Parathyroid adenoma (tissue), 2 donors: ENCODE data around the gene LGI2.

Source experiments
- H2AFZ ChIP-seq: fragments of 300-600 bp; sonication (generic); one replicate; pipeline ENCODE4 v1.7.0; 2017; ENCODE audit warnings: antibody characterized with exemption, mild to moderate bottlenecking
- H3K27ac ChIP-seq: fragments of 300-600 bp; sonication (generic); one replicate; pipeline ENCODE4 v1.7.0; 2017
- H3K27me3 ChIP-seq: fragments of 300-600 bp; sonication (generic); one replicate; pipeline ENCODE4 v1.7.0; 2017; ENCODE audit warnings: low read length; ENCODE audit not compliant: control insufficient read depth, insufficient read depth
- H3K36me3 ChIP-seq: fragments of 300-600 bp; sonication (generic); one replicate; pipeline ENCODE4 v1.7.0; 2017; ENCODE audit warnings: low read length; ENCODE audit not compliant: control insufficient read depth, insufficient read depth
- H3K4me1 ChIP-seq: fragments of 300-600 bp; sonication (generic); one replicate; pipeline ENCODE4 v1.7.0; 2017; ENCODE audit warnings: control low read depth
- H3K4me2 ChIP-seq: fragments of 300-600 bp; sonication (generic); one replicate; pipeline ENCODE4 v1.7.0; 2017; ENCODE audit warnings: low read length
- H3K4me3 ChIP-seq: fragments of 300-600 bp; sonication (generic); one replicate; pipeline ENCODE4 v1.7.0; 2017; ENCODE audit warnings: low read depth, low read length
- H3K79me2 ChIP-seq: fragments of 300-600 bp; sonication (generic); one replicate; pipeline ENCODE4 v1.7.0; 2017; ENCODE audit warnings: control low read depth
- H3K9ac ChIP-seq: fragments of 300-600 bp; sonication (generic); one replicate; pipeline ENCODE4 v1.7.0; 2017; ENCODE audit warnings: mild to moderate bottlenecking
- H3K9me3 ChIP-seq: fragments of 300-600 bp; sonication (generic); one replicate; pipeline ENCODE4 v1.7.0; 2017; ENCODE audit warnings: low read length; ENCODE audit not compliant: control insufficient read depth
- TF ChIP-seq, protein P1 (sequence below): fragments of 300-600 bp; sonication (generic); IDR thresholded peaks from one replicate; pipeline ENCODE4 v1.7.0; 2017; ENCODE audit warnings: antibody characterized with exemption, mild to moderate bottlenecking
- donor health status: primary hyperparathyroidism.

Gene LGI2

DNA sequence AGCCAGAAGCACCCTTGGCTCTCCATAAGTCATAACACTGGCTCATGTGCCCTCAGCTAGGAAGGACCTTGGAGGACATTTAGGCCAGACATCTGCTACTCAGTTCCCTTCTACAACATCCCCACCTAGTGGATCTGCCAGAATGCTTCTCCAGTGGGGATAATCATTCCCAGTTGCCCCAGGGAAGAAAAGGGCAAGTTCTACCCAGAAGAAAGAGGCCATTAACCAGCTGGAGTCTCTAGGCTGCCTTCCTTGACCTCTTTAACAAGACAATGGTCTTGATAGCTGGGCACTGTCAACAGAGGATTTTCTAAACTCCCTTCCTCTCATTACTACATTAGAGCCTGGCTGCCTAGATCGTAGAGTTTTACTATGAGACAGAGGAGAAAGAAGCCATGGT is 42.0 kb downstream of the LGI2 start:
- no peak overlapping the region for H3K4me3 ChIP-seq
- H3K9me3 ChIP-seq: no peaks in the 10 kb centered on the region
- H3K36me3 ChIP-seq: no peaks in the 10 kb centered on the region
- H3K4me2 ChIP-seq: no peak overlapping the region
- TF ChIP-seq, protein P1, sequence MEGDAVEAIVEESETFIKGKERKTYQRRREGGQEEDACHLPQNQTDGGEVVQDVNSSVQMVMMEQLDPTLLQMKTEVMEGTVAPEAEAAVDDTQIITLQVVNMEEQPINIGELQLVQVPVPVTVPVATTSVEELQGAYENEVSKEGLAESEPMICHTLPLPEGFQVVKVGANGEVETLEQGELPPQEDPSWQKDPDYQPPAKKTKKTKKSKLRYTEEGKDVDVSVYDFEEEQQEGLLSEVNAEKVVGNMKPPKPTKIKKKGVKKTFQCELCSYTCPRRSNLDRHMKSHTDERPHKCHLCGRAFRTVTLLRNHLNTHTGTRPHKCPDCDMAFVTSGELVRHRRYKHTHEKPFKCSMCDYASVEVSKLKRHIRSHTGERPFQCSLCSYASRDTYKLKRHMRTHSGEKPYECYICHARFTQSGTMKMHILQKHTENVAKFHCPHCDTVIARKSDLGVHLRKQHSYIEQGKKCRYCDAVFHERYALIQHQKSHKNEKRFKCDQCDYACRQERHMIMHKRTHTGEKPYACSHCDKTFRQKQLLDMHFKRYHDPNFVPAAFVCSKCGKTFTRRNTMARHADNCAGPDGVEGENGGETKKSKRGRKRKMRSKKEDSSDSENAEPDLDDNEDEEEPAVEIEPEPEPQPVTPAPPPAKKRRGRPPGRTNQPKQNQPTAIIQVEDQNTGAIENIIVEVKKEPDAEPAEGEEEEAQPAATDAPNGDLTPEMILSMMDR: no peak
- no peaks in the 10 kb centered on the region for H3K4me1 ChIP-seq
- H2AFZ ChIP-seq: no peak overlapping the region
- no peak overlapping the region for H3K27ac ChIP-seq
- no peaks in the 10 kb centered on the region for H3K27me3 ChIP-seq
- no peaks in the 10 kb centered on the region for H3K79me2 ChIP-seq
- H3K9ac ChIP-seq: no peak overlapping the region

DNA sequence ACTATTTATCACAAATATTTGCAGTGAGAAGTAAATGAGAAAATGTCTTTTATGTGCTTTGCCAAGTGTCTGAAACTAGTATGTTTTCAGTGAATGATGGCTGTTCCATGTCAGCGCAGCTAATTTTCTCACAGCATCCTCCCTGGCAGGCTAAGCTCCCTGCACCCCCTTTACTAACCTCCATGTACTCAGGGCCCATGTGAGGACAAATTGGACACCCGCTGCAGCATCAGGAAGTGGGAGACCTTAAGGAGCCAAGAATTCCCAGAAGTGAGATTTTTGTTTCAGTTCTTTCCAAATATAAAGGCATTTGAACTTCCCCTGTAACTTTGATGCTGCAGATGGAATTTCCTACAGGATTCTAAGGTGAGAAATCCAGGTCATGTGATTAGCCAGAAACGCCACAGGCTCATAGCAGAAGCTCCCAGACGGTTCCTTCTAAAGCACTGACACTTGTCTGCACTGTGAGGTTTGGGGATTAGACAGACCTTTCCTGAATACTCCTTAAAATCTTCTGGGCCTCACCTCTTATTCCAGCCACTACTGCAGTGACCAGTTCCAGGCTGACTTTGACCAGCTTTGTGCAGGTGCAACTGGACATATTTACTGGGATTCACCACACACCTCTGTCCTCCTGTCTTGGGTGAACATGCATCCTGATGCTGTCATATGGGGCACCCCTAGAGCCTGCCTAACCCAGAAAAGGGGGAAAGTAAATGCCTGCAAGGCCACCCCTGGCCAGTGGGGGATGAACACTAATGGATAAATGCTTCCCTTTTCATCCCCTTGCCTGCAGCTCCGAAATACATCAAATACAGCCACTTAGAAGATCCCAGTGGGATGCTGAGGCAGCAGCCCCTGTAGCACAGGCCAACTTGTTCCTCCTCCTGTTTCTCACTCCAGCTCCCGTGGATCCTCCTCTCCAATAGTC is 45.9 kb downstream of the LGI2 start:
- H3K4me2 ChIP-seq: no peak overlapping the region
- H3K27me3 ChIP-seq: no peaks in the 10 kb centered on the region
- H3K9me3 ChIP-seq: no peaks in the 10 kb centered on the region
- H3K27ac ChIP-seq: peak overlapping the region; percentile 51
- no peak overlapping the region for H3K9ac ChIP-seq
- H3K4me1 ChIP-seq: peaks cover 3% of the 10 kb centered on the region
- TF ChIP-seq, protein P1: no peak
- no peaks in the 10 kb centered on the region for H3K79me2 ChIP-seq
- H3K4me3 ChIP-seq: no peak overlapping the region
- no peak overlapping the region for H2AFZ ChIP-seq
- H3K36me3 ChIP-seq: no peaks in the 10 kb centered on the region

GRCh38 chr4:24980740-24981139 is 50.0 kb downstream of the LGI2 start:
- Histone ChIP-seq H2AFZ (peak overlapping the region; percentile 66), H3K4me1 (peaks cover 3% of the 10 kb centered on the region), H3K9ac (no peak overlapping the region), H3K27me3 (no peaks in the 10 kb centered on the region), H3K79me2 (no peaks in the 10 kb centered on the region), H3K9me3 (no peaks in the 10 kb centered on the region), H3K36me3 (no peaks in the 10 kb centered on the region), H3K4me2 (no peak overlapping the region), H3K4me3 (no peak overlapping the region), H3K27ac (peak overlapping the region; percentile 83)
- TF ChIP-seq, protein P1: no peak

DNA sequence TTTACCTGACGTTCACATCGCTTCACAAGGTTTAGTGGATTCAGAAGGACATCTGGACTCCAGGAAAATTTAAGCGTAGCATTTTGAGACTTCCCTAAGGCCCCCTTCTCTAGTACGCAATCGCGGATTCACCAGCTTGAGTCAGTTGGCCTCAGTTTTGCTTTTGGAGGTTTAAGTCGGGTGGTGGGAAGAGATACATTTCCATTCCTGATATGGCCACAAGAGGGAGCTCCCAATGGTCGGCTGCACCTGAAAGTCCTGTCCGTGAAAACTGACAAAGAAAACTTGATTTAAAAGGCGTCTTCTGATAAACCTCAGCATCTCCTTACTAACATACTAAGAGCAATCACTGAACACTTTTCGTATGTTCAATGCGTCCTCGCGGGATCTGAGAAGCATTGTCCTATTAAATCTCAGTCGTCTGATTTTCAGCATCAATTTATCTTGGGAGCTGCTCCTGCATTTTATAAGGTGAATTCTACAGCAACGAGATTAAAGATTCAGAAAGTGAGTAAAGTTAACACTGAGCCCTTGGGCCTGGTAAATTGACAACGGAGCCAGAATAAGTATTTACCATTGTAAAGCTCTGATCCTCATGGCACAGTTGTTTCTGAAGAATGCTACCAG is 50.6 kb downstream of the LGI2 start:
- peak overlapping the region; percentile 62 for H3K4me2 ChIP-seq
- TF ChIP-seq, protein P1: peak; percentile 76
- no peaks in the 10 kb centered on the region for H3K79me2 ChIP-seq
- H3K27ac ChIP-seq: peak overlapping the region; percentile 83
- no peaks in the 10 kb centered on the region for H3K9me3 ChIP-seq
- no peak overlapping the region for H3K9ac ChIP-seq
- no peaks in the 10 kb centered on the region for H3K27me3 ChIP-seq
- H3K36me3 ChIP-seq: no peaks in the 10 kb centered on the region
- H2AFZ ChIP-seq: peak overlapping the region; percentile 66
- peaks cover 3% of the 10 kb centered on the region for H3K4me1 ChIP-seq
- peak overlapping the region; percentile 47 for H3K4me3 ChIP-seq
